Tongue (tissue), 2 donors: ENCODE measurements around the gene NIFK. TPM values are rescaled to one million over a fixed set of nuclear protein-coding genes. Genes with fewer than 3 reads are reported as not detected.
"Not testable (repeated sequence)": the region's sequence is repeated elsewhere in the genome, so short reads cannot be mapped to it uniquely, and the experiment has no call there.

Experiments
- DNase-seq: peaks from one replicate; pipeline ENCODE4 v3.0.0-alpha.2; 2015
- total RNA-seq: library from RNA; depleted of rRNA; stranded (reverse); fragments of >200 nt; gene quantifications from one replicate; pipeline ENCODE4 v1.2.3, GENCODE V29; 2014

Gene NIFK
- total RNA-seq, 1 donor from 2014 or later, result 54.8 TPM

- no peak for DNase-seq
Measured at GRCh38 chr2:121731366-121731765, 5.3 kb downstream of the NIFK start.

DNA sequence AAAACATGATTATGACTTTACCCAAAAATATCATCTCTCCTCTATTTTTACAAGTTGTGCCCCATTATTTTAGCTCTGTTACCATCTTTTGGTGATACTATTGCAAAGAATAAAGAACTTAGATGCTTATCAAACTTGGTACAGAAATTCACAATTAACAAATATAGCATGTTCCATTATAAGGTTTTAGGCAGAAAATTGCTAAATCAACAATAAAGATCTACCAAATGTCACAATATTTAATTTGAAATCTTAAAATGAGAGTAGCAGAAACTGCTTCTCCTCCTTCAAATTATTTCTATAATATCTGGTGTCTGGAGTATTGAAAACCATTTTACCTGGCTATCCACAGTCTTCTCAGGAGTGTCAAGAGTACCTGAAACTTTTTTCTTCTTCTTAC lies 8.7 kb downstream of the NIFK start:
- no peak for DNase-seq

DNA sequence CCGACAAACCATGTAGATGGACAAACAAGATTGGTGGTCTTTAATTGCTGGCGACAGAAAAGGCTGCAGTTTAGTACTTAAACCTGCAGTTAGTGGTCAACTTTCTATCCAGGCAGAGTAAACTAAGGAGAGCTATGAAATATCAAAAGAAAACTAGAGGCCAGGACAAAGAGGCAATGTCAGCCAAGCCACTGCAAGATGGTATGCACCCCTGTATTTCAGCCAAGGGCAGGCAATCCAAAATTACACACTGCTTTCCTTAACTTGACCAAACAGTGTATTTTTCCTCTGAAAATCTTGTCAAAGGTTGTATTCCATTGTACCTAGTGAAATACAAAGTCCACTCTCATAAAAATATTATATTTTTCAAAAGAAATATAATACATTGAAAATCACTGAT lies 9.3 kb downstream of the NIFK start:
- no peak for DNase-seq

- no peak for DNase-seq
Measured at GRCh38 chr2:121723316-121723715, 13.4 kb downstream of the NIFK start.

GRCh38 chr2:121722479-121722878 lies 14.2 kb downstream of the NIFK start:
- no peak for DNase-seq

DNA sequence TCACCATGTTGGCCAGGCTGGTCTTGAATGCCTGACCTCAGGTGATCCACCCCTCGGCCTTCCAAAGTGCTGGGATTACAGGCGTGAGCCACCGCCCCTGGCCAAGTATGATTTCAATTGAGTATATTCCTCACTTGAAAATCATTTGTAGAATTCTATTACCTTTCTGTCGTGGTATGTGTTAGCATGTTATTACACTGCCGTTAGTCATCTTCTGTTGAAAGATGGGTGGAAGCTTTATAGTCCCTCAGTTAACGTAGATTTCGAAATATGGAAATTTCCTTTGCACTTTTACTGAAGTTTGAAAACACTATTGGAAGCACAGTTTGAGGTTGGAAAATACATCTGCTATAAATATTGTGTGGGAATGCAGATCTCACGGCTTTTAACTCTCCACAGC lies 14.7 kb downstream of the NIFK start:
- DNase-seq, result no peak

GRCh38 chr2:121717529-121717928 lies 19.1 kb downstream of the NIFK start:
- no peak for DNase-seq

GRCh38 chr2:121716126-121716525 lies 20.5 kb downstream of the NIFK start:
- DNase-seq, result no peak

DNA sequence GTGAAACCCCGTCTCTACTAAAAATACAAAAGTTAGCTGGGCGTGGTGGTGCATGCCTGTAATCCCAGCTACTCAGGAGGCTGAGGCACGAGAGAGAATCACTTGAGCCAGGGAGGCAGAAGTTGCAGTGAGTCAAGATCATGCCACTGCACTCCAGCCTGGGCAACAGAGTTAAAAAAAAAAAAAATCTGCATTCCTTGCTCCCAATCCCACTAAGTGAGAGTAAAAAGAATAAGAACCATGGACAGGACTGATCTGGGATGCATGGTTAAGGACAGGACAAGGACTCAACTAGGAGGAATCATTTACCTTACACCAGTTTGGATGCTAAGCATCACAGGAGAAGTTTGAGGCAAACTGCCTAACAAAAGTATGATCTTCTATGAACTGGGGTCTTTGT lies 25.2 kb downstream of the NIFK start:
- not testable (repeated sequence) for DNase-seq

DNA sequence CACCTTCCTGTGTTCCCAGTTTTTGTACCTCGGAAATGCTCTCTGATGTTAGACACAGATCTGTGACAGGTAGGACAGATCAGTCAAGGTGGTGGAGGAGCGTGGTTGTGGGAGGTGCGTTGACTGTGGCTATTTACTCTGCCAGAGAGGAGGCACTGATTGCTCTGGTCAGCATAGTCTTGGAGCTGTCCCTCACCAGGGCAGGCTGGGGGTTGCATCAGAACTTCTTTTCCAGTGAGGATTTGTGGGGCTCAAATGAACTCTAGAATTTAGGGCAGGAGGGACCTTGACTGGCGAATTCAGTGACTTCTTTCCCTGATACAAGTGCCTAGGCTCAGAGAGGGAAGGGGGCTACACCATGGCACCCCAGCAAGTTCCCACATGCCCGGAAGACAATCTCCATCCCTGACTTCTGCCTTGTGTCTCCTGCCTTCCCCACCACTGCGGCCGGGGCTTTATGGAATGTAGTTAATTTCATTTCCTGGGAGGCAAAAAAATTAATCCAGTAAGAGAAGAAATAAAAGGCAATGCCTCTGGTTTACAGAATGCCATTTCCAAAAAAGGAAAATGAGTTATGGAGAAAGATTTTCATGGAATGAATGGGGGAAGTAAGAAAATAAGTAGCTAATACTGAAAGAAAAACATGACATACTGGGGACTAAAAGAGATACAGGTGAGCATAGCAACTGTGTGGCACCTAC lies 26.1 kb downstream of the NIFK start:
- no peak for DNase-seq

GRCh38 chr2:121709776-121710469 lies 26.8 kb downstream of the NIFK start:
- DNase-seq, result no peak

- no peak for DNase-seq
Measured at GRCh38 chr2:121707920-121708361, 28.7 kb downstream of the NIFK start.

DNA sequence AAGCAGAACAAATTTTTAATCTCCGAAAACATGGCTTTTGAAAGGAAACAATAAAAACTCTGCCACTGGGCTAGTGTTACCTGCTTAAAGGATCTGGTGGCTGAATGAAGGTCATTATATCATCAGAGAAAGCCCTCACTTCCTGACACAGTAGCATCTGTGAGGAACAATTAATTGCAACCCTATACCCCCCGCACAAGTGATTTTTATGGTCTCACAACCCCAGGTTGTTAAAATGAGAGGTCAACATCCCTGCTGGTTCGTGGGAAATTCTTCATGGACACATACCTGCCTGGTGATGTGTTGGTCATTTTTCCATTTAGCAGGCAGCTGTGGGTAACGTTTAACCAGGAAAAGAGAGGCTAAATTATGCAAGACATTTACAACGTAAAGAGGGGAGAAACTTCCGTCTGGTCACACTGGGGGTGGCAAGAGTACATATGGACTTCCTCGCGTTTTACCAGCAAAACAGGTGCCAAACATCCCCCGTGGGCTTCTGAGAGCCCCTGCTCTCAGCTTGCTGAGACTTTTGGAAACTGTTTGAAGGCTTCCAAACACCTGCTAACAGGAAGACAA lies 29.2 kb downstream of the NIFK start:
- no peak for DNase-seq

DNA sequence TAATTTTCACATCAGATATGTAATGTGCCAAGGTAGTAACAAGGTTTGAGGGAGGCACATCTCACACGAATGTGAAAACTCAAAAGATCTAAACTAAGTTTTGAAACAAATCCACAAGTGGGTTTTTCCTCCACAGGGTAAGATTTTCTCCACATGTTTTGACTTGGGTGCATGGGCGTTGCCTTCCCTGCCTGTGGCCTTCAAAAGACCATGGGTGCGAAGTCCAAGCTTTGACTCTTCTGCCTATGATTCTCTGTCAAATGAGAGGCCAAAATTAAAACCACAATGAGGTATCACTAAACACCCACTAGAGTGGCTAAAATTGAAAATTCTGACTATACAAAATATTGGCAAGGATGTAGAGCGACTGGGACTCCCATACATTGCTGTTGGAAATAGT lies 30.7 kb downstream of the NIFK start:
- DNase-seq, result no peak

- no peak for DNase-seq
Measured at GRCh38 chr2:121705390-121705789, 31.3 kb downstream of the NIFK start.

DNA sequence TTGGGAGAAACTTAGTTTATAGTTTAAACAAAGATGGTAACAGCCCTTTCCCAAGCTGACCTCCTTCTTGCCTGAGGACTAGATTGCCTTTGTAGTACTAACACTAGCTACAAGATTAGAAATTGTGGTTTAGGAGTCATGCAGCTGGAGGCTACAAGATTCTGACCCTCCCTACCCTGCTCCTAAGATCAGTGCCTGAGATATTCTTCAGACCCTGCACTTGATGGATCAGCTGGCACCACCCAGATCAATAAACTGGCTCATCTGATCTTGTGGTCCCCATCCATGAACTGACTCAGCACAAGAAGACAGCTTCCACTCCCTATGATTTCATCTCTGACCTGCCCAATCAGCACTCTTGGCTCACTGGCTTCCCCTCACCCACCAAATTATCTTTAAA lies 34.9 kb downstream of the NIFK start:
- not testable (repeated sequence) for DNase-seq

DNA sequence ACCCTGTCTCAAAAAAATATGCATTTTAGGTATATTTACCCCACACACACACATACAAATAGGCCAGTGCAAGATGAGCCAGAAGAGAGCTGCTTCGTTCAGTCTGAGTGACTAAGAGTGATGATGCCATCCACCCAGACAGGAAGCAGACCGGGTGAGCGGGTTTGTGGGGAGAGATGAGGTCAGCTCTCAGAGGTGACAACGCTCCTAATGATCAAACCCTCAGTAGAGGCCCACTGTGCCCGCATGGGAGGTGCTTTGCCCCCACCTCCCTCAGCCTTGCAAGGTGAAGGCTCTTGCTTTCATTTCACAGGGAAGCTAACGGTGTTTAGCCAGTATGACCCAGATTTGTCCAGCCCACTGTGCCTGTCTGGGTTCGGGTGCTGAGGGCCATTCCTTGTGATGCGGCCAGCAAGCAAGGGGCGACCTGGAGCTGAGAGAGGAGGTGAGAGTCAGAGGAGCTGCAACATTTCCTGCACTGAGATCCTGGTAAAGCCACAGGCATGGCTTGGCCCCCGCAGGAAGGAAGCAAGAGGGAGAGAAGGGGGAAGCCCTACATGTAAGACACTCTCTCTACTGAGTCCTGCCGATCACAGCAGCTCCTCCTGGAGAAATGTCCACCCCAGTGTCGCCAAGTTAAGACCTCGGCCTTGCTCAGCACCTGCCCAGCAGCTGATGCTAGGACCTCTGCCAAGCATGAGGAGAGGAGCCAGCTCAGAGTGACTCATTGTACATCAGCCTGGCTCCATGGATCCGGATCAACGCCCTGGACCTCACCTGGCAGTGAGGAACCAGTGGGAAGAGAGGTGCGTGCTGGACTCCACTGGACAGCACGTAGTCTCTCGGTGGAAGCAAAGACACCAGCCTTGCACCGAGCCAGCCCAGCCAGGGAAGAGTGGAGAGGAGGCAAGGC lies 37.0 kb downstream of the NIFK start:
- DNase-seq, result peak; percentile 28

GRCh38 chr2:121698318-121698930 lies 38.3 kb downstream of the NIFK start:
- DNase-seq, result no peak

- no peak for DNase-seq
Measured at GRCh38 chr2:121697108-121697631, 39.5 kb downstream of the NIFK start.

DNA sequence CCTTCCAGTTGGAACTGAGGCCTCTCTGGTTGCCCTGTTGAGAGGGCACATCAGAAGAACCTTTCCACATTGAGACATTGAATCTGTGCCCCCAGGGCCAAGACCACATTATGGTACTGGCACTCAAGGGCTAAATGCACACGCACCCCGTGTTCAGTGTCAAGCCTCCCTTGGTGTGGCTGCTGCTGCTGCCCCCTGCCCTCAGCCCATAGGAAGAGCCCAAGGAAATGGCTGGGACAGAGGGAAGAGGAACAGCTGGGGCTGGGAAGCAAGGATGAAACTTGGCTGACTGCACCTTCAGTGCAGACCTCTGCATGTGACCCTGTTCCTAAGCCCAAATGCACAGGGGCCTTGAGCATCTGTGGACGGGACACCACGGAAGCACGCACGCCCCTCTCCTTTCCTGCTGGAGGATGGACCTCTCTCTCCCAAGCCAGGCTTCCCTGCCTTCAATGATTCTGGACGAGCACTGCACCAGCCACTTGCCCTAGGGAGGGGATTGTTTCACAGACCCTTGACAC lies 40.2 kb downstream of the NIFK start:
- DNase-seq, result no peak

- DNase-seq, result no peak
Measured at GRCh38 chr2:121695171-121695451, 41.6 kb downstream of the NIFK start.
